ENCODE measurements around the gene TUBB2B. TPM values are rescaled to one million over a fixed set of nuclear protein-coding genes. Genes with fewer than 3 reads are reported as not detected.

TUBB2B gene
- total RNA-seq, 1 donor from 2014 or later: 1.3 TPM

Other genes with a start within 250 kb of the TUBB2B start
- gene NQO2, start 227.8 kb downstream of the TUBB2B start, total RNA-seq: 70.5 TPM
- gene RIPK1, start 159.2 kb downstream of the TUBB2B start, total RNA-seq: 6.6 TPM
- 22.2 TPM for gene BPHL, start 108.9 kb downstream of the TUBB2B start, total RNA-seq
- gene TUBB2A, start 70.1 kb downstream of the TUBB2B start, total RNA-seq: 18.2 TPM
- gene PSMG4, start 31.3 kb upstream of the TUBB2B start, total RNA-seq: 8.9 TPM
- 5.4 TPM for gene SLC22A23, start 229.4 kb upstream of the TUBB2B start, total RNA-seq

Data from Right ventricle myocardium superior (tissue), 1 donor.